Heart left ventricle (tissue), 13 donors: ENCODE data around the gene SLC25A26.

Experiments
- CTCF ChIP-seq, 12 donors: fragments of 200-600 bp; sonication (generic) in 4 of 12; IDR thresholded peaks; one replicate each; pipeline versions ENCODE4 v1.5.0 to v1.8.0; 2018 to 2022; ENCODE audit warnings: antibody characterized with exemption in 12 of 12, mild to moderate bottlenecking in 5 of 12
- POLR2A ChIP-seq, 2 donors: fragments of 450-650 bp; IDR thresholded peaks; one replicate each; pipeline ENCODE4 v1.6.1; 2017; ENCODE audit warnings: antibody characterized with exemption in 2 of 2, mild to moderate bottlenecking in 2 of 2, moderate library complexity in 2 of 2
- donor health status: ischemic (EF 13 %, LVEDD 7.1; RV severe dilation, severe dysfunction).
- donor health status: DM: no; HTN: yes; CAD: no.
- donor health status: DM: no; HTN: no; CAD: no.
- donor health status: ischemic (EF 25% LVEDD 6.9; RV normal size, moderate dysfunction).
- donor health status: ischemic (EF 25% LVEDD 5.7; RV mildly dilated, moderate dysfunction).
- donor health status: ischemic (EF 35%, LVEDD 5.7; RV mildly dilated, moderate dysfunction).
- donor health status: nonischemic (EF 11% LVEDD 7.7; RV severe dilation, severe dysfunction).
- donor health status: DM: yes; HTN: yes; CAD: no.
- donor health status: PGD.
- donor health status: ischemic (EF 29% LVEDD 5.4; RV normal size, mild dysfunction).
- donor health status: nonischemic (EF 23%, LVEDD 6.1; RV moderate dilation, normal function).

- no peak for TF ChIP-seq CTCF (IDR thresholded peaks at IDR 0.05)
- TF ChIP-seq POLR2A (IDR thresholded peaks at IDR 0.05): no peak
These were observed 127.9 kb downstream of the SLC25A26 start for GRCh38 chr3:66348704-66349103.
